ENCODE results near the gene CACNA1D. TPM values are rescaled to one million over a fixed set of nuclear protein-coding genes. Genes with fewer than 3 reads are reported as not detected.
"Not testable (repeated sequence)": the region's sequence is repeated elsewhere in the genome, so short reads cannot be mapped to it uniquely, and the experiment has no call there.

Gene CACNA1D
- polyA plus RNA-seq (2013, experiment 1 of 2), result 0.59 TPM
- polyA plus RNA-seq (2013, experiment 2 of 2), result 0.43 TPM

GRCh38 chr3:53493963-53494791 is at the start of gene CACNA1D:
TSS of gene CACNA1D (plus strand) at chr3:53494611. CDS start at chr3:53495167, 556 bp downstream.
- Histone ChIP-seq H2BK15ac (replicated peaks; ENCODE audit: low read depth) (no peak within 1 kb of the TSS), H3K4me3 (ENCODE audit: low read length) (no peak within 1 kb of the TSS), H3K27ac (ENCODE audit: low read depth, low read length) (no peak within 1 kb of the TSS), H3K79me2 (ENCODE audit: control insufficient read depth, insufficient read depth, low read length) (no peaks in the 10 kb centered on the region), H3K27me3 (ENCODE audit: insufficient read depth, low read length, poor library complexity) (peaks cover 22% of the 10 kb centered on the region), H3K4ac (ENCODE audit: low read depth, low read length) (no peak within 1 kb of the TSS), H2BK120ac (ENCODE audit: low read depth, low read length) (no peak within 1 kb of the TSS), H3K9ac (ENCODE audit: low read length) (no peak within 1 kb of the TSS), H4K5ac (ENCODE audit: low read length) (no peak within 1 kb of the TSS), H2BK5ac (ENCODE audit: low read length) (no peak within 1 kb of the TSS), H3K4me2 (ENCODE audit: low read length) (peak within 1 kb of the TSS; percentile 57), H3K4me1 (ENCODE audit: control insufficient read depth, low read depth, low read length) (no peaks in the 10 kb centered on the region), H3K56ac (ENCODE audit: low read length) (peak within 1 kb of the TSS; percentile 67), H3K23ac (ENCODE audit: low read length) (no peak within 1 kb of the TSS), H3K36me3 (ENCODE audit: control insufficient read depth, insufficient read depth, low read length) (no peaks in the 10 kb centered on the region), H2AK5ac (ENCODE audit: low read length) (no peak within 1 kb of the TSS), H4K8ac (ENCODE audit: low read depth, low read length) (no peak within 1 kb of the TSS), H3K79me1 (ENCODE audit: low read length) (no peaks in the 10 kb centered on the region), H3K18ac (ENCODE audit: low read length) (peak within 1 kb of the TSS; percentile 69)
- peak; percentile 64 for DNase-seq
- WGBS (ENCODE audit: extremely low coverage, insufficient coverage, low lambda C conversion rate), result no CpG with 5 or more reads among the region's 122 CpGs

GRCh38 chr3:53457068-53457467 is 37.3 kb upstream of the CACNA1D start:
- Histone ChIP-seq H3K23ac (ENCODE audit: low read length) (no peak overlapping the region), H3K4me3 (ENCODE audit: low read length) (no peak overlapping the region), H3K4me1 (ENCODE audit: control insufficient read depth, low read depth, low read length) (no peaks in the 10 kb centered on the region), H3K18ac (ENCODE audit: low read length) (no peak overlapping the region), H2AK5ac (ENCODE audit: low read length) (no peak overlapping the region), H3K56ac (ENCODE audit: low read length) (no peak overlapping the region), H2BK5ac (ENCODE audit: low read length) (no peak overlapping the region), H3K4ac (ENCODE audit: low read depth, low read length) (no peak overlapping the region), H4K5ac (ENCODE audit: low read length) (no peak overlapping the region), H3K79me1 (ENCODE audit: low read length) (no peaks in the 10 kb centered on the region), H3K79me2 (ENCODE audit: control insufficient read depth, insufficient read depth, low read length) (no peaks in the 10 kb centered on the region), H3K36me3 (ENCODE audit: control insufficient read depth, insufficient read depth, low read length) (no peaks in the 10 kb centered on the region), H3K9ac (ENCODE audit: low read length) (no peak overlapping the region), H3K27me3 (ENCODE audit: insufficient read depth, low read length, poor library complexity) (no peaks in the 10 kb centered on the region), H2BK15ac (replicated peaks; ENCODE audit: low read depth) (no peak overlapping the region), H2BK120ac (ENCODE audit: low read depth, low read length) (no peak overlapping the region), H3K4me2 (ENCODE audit: low read length) (no peak overlapping the region), H3K27ac (ENCODE audit: low read depth, low read length) (no peak overlapping the region), H4K8ac (ENCODE audit: low read depth, low read length) (no peak overlapping the region)
- no peak for DNase-seq

- WGBS (ENCODE audit: extremely low coverage, insufficient coverage, low lambda C conversion rate), result no CpG with 5 or more reads among the region's 1 CpG
Measured at GRCh38 chr3:53460326-53460725, 34.1 kb upstream of the CACNA1D start.

GRCh38 chr3:53464424-53464823 is 30.0 kb upstream of the CACNA1D start:
- Histone ChIP-seq H3K4ac (ENCODE audit: low read depth, low read length) (no peak overlapping the region), H3K56ac (ENCODE audit: low read length) (no peak overlapping the region), H3K9ac (ENCODE audit: low read length) (no peak overlapping the region), H4K5ac (ENCODE audit: low read length) (no peak overlapping the region), H3K27me3 (ENCODE audit: insufficient read depth, low read length, poor library complexity) (no peaks in the 10 kb centered on the region), H3K79me1 (ENCODE audit: low read length) (no peaks in the 10 kb centered on the region), H2BK15ac (replicated peaks; ENCODE audit: low read depth) (no peak overlapping the region), H3K79me2 (ENCODE audit: control insufficient read depth, insufficient read depth, low read length) (no peaks in the 10 kb centered on the region), H2BK120ac (ENCODE audit: low read depth, low read length) (no peak overlapping the region), H3K4me1 (ENCODE audit: control insufficient read depth, low read depth, low read length) (no peaks in the 10 kb centered on the region), H3K27ac (ENCODE audit: low read depth, low read length) (no peak overlapping the region), H3K36me3 (ENCODE audit: control insufficient read depth, insufficient read depth, low read length) (no peaks in the 10 kb centered on the region), H4K8ac (ENCODE audit: low read depth, low read length) (no peak overlapping the region), H2AK5ac (ENCODE audit: low read length) (no peak overlapping the region), H3K4me3 (ENCODE audit: low read length) (no peak overlapping the region), H3K18ac (ENCODE audit: low read length) (no peak overlapping the region), H2BK5ac (ENCODE audit: low read length) (no peak overlapping the region), H3K4me2 (ENCODE audit: low read length) (no peak overlapping the region), H3K23ac (ENCODE audit: low read length) (no peak overlapping the region)
- DNase-seq, result no peak
- no CpG with 5 or more reads among the region's 3 CpGs for WGBS (ENCODE audit: extremely low coverage, insufficient coverage, low lambda C conversion rate)

More at GRCh38 chr3:53460326-53460725, 34.1 kb upstream of the CACNA1D start:
- no peak for DNase-seq
- H3K18ac ChIP-seq (ENCODE audit: low read length), result no peak overlapping the region
- H3K4me1 ChIP-seq (ENCODE audit: control insufficient read depth, low read depth, low read length), result no peaks in the 10 kb centered on the region
- H3K27ac ChIP-seq (ENCODE audit: low read depth, low read length), result no peak overlapping the region
- H2AK5ac ChIP-seq (ENCODE audit: low read length), result no peak overlapping the region
- no peak overlapping the region for H3K4me2 ChIP-seq (ENCODE audit: low read length)
- H3K79me2 ChIP-seq (ENCODE audit: control insufficient read depth, insufficient read depth, low read length), result no peaks in the 10 kb centered on the region
- no peak overlapping the region for H4K5ac ChIP-seq (ENCODE audit: low read length)
- H3K4ac ChIP-seq (ENCODE audit: low read depth, low read length), result no peak overlapping the region
- H2BK5ac ChIP-seq (ENCODE audit: low read length), result no peak overlapping the region
- no peak overlapping the region for H2BK120ac ChIP-seq (ENCODE audit: low read depth, low read length)
- no peaks in the 10 kb centered on the region for H3K79me1 ChIP-seq (ENCODE audit: low read length)
- no peak overlapping the region for H3K4me3 ChIP-seq (ENCODE audit: low read length)
- H3K36me3 ChIP-seq (ENCODE audit: control insufficient read depth, insufficient read depth, low read length), result no peaks in the 10 kb centered on the region
- no peak overlapping the region for H3K23ac ChIP-seq (ENCODE audit: low read length)
- no peak overlapping the region for H2BK15ac ChIP-seq (replicated peaks; ENCODE audit: low read depth)
- H4K8ac ChIP-seq (ENCODE audit: low read depth, low read length), result no peak overlapping the region
- no peak overlapping the region for H3K9ac ChIP-seq (ENCODE audit: low read length)
- no peak overlapping the region for H3K56ac ChIP-seq (ENCODE audit: low read length)
- no peaks in the 10 kb centered on the region for H3K27me3 ChIP-seq (ENCODE audit: insufficient read depth, low read length, poor library complexity)

GRCh38 chr3:53469758-53470157 is 24.7 kb upstream of the CACNA1D start:
- not testable (repeated sequence) for H3K27ac ChIP-seq (ENCODE audit: low read depth, low read length); H2AK5ac ChIP-seq (ENCODE audit: low read length); H2BK120ac ChIP-seq (ENCODE audit: low read depth, low read length); H2BK15ac ChIP-seq (replicated peaks; ENCODE audit: low read depth); H3K4me3 ChIP-seq (ENCODE audit: low read length); H3K4me1 ChIP-seq (ENCODE audit: control insufficient read depth, low read depth, low read length); H3K79me1 ChIP-seq (ENCODE audit: low read length); H3K23ac ChIP-seq (ENCODE audit: low read length); H2BK5ac ChIP-seq (ENCODE audit: low read length); H3K4ac ChIP-seq (ENCODE audit: low read depth, low read length); H4K5ac ChIP-seq (ENCODE audit: low read length); H3K36me3 ChIP-seq (ENCODE audit: control insufficient read depth, insufficient read depth, low read length); H3K18ac ChIP-seq (ENCODE audit: low read length); H4K8ac ChIP-seq (ENCODE audit: low read depth, low read length); H3K9ac ChIP-seq (ENCODE audit: low read length); H3K56ac ChIP-seq (ENCODE audit: low read length); H3K4me2 ChIP-seq (ENCODE audit: low read length); H3K79me2 ChIP-seq (ENCODE audit: control insufficient read depth, insufficient read depth, low read length); DNase-seq; H3K27me3 ChIP-seq (ENCODE audit: insufficient read depth, low read length, poor library complexity)
- no CpG with 5 or more reads among the region's 7 CpGs for WGBS (ENCODE audit: extremely low coverage, insufficient coverage, low lambda C conversion rate)

- no peak overlapping the region for H4K5ac ChIP-seq (ENCODE audit: low read length)
- no peak overlapping the region for H3K4me3 ChIP-seq (ENCODE audit: low read length)
- no peak overlapping the region for H4K8ac ChIP-seq (ENCODE audit: low read depth, low read length)
- H2BK5ac ChIP-seq (ENCODE audit: low read length), result no peak overlapping the region
- H3K4me2 ChIP-seq (ENCODE audit: low read length), result no peak overlapping the region
- H2BK120ac ChIP-seq (ENCODE audit: low read depth, low read length), result no peak overlapping the region
- no CpG with 5 or more reads among the region's 2 CpGs for WGBS (ENCODE audit: extremely low coverage, insufficient coverage, low lambda C conversion rate)
- DNase-seq, result peak; percentile 19
- H3K27ac ChIP-seq (ENCODE audit: low read depth, low read length), result no peak overlapping the region
- H3K27me3 ChIP-seq (ENCODE audit: insufficient read depth, low read length, poor library complexity), result no peaks in the 10 kb centered on the region
- H3K79me1 ChIP-seq (ENCODE audit: low read length), result no peaks in the 10 kb centered on the region
- H3K79me2 ChIP-seq (ENCODE audit: control insufficient read depth, insufficient read depth, low read length), result no peaks in the 10 kb centered on the region
- no peaks in the 10 kb centered on the region for H3K36me3 ChIP-seq (ENCODE audit: control insufficient read depth, insufficient read depth, low read length)
- H3K56ac ChIP-seq (ENCODE audit: low read length), result no peak overlapping the region
- no peak overlapping the region for H3K9ac ChIP-seq (ENCODE audit: low read length)
- H2AK5ac ChIP-seq (ENCODE audit: low read length), result no peak overlapping the region
- no peak overlapping the region for H2BK15ac ChIP-seq (replicated peaks; ENCODE audit: low read depth)
- no peak overlapping the region for H3K18ac ChIP-seq (ENCODE audit: low read length)
- no peak overlapping the region for H3K23ac ChIP-seq (ENCODE audit: low read length)
- no peak overlapping the region for H3K4ac ChIP-seq (ENCODE audit: low read depth, low read length)
- no peaks in the 10 kb centered on the region for H3K4me1 ChIP-seq (ENCODE audit: control insufficient read depth, low read depth, low read length)
Measured at GRCh38 chr3:53473422-53473821, 21.0 kb upstream of the CACNA1D start.

All from mesendoderm (in vitro differentiated cells).